Measurements from ENCODE around the gene POC1A. TPM values are rescaled to one million over a fixed set of nuclear protein-coding genes. Genes with fewer than 3 reads are reported as not detected.

Gene POC1A
- total and polyA plus RNA-seq, 9 of the 15 experiments (the other 6 are each of a cell fraction or from before 2014, with no cell fraction given) = 7.2 to 17.5 (median 12.1) TPM

DNA sequence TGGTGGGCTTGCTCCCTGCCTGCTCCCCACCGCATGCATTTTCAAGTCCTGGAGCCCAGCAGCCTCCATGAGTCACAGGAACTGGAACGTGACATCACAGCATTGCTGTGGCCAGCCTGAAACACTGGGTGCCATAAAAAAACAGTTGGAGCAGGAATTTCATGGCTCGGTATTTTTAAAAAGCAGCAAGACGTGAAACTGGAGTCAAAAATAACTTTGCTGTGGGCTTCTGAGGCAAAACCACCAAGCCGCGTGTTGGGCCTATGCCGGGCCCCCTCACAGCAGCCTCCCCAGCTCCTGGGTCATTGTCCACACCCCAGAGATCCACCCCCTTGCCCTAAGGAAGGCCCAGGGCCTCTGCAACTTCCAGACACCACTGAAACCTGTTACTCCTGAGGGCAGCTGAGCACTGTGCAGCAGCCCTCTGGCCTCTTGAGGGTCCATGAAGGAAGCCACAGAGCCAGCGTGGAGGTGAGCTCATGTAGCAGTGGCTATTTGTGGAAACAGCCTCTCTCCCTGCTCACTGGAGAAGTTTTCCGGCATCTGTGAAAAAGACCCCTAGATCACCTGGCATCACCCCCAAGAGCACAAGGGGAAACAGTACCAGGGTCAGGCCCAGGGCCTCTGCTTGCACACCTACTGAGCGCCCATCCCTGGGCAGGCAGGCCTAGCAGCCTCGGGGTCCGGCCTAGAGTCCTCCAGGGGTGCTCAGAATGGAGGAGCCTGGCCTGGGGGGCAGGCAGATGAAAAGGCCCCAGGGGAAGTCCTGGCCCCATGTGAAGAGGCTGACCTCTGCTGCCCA, 63.9 kb downstream of the POC1A start:
- ChIA-PET POLR2A (no interaction called here), CTCF (ENCODE audit: low intra/inter-chr PET ratio) (no interaction called here)
- no peaks in the 10 kb centered on the region for H4K20me1 ChIP-seq (replicated peaks; ENCODE audit: control insufficient read depth, insufficient read depth, low read length)
- BruUV-seq (replicated peaks) = no TSS peak
- intact Hi-C loops (cut with micrococcal nuclease) (no loop called here), in situ Hi-C loops (cut with MboI) (no loop called here)
- no peak overlapping the region for H2AFZ ChIP-seq (ENCODE audit: low read depth, low read length)
- peaks cover 13% of the 10 kb centered on the region; the same call in 1 of the 3 replicates for H3K36me3 ChIP-seq (ENCODE audit: control insufficient read depth, insufficient read depth, low read length)
- H3K27ac ChIP-seq (ENCODE audit: extremely low read depth, low read depth, low read length) = no peak overlapping the region
- ATAC-seq = no peak
- peaks cover 21 to 27% of the 10 kb centered on the region in 2 experiments for H3K4me1 ChIP-seq (replicated peaks in 1 of 2; ENCODE audit: control insufficient read depth in 2 of 2, insufficient read depth in 2 of 2, low read length in 2 of 2)
- peak overlapping the region in 1 of 2 experiments; percentile 75; a peak in 1 of 4 replicates for H3K9ac ChIP-seq (ENCODE audit: insufficient read depth in 1 of 2, low read depth in 2 of 2, low read length in 2 of 2)
- H3K79me2 ChIP-seq (ENCODE audit: control insufficient read depth, insufficient read depth, low read length) = no peaks in the 10 kb centered on the region
- H3K4me3 ChIP-seq = no peak overlapping the region
- no peaks in the 10 kb centered on the region for H3K9me1 ChIP-seq (ENCODE audit: control insufficient read depth, insufficient read depth, low read length)
- no peak for FAIRE-seq
- 68% methylated on average over 8 of the region's 12 CpGs for WGBS (ENCODE audit: insufficient coverage, low coverage, missing lambda C conversion rate)
- no peaks in the 10 kb centered on the region for H3K9me3 ChIP-seq (replicated peaks; ENCODE audit: control insufficient read depth, insufficient read depth, low read depth, low read length)
- no peak overlapping the region for H3K4me2 ChIP-seq (ENCODE audit: insufficient read depth, low read length)
- DNase-seq (ENCODE audit: extremely low read depth in 1 of 4, low spot score in 3 of 4) = no peak
- H3K27me3 ChIP-seq (ENCODE audit: control insufficient read depth in 2 of 2, insufficient read depth in 2 of 2, low read length in 2 of 2) = no peaks in the 10 kb centered on the region
- no peak for TF ChIP-seq CBX8 (IDR thresholded peaks at IDR 0.05; ENCODE audit: borderline replicate concordance, extremely low read depth, low read depth, low read length, poor library complexity, severe bottlenecking)
- no peak for TF ChIP-seq ZNF24 (IDR thresholded peaks at IDR 0.05)
- no peak for TF ChIP-seq ZFX (CRISPR knock-in tag; IDR thresholded peaks at IDR 0.05)
- TF ChIP-seq ZFP30 (CRISPR knock-in tag; IDR thresholded peaks at IDR 0.05; ENCODE audit: borderline replicate concordance) = no peak
- TF ChIP-seq MEF2A (IDR thresholded peaks at IDR 0.05; ENCODE audit: control insufficient read depth, low read depth, low read length) = no peak
- TF ChIP-seq NCOA6 (IDR thresholded peaks at IDR 0.05) = no peak
- no peak for TF ChIP-seq TAF1 (IDR thresholded peaks at IDR 0.05; ENCODE audit: control insufficient read depth, extremely low read depth, insufficient read depth, low read length, severe bottlenecking)
- TF ChIP-seq, protein P1, sequence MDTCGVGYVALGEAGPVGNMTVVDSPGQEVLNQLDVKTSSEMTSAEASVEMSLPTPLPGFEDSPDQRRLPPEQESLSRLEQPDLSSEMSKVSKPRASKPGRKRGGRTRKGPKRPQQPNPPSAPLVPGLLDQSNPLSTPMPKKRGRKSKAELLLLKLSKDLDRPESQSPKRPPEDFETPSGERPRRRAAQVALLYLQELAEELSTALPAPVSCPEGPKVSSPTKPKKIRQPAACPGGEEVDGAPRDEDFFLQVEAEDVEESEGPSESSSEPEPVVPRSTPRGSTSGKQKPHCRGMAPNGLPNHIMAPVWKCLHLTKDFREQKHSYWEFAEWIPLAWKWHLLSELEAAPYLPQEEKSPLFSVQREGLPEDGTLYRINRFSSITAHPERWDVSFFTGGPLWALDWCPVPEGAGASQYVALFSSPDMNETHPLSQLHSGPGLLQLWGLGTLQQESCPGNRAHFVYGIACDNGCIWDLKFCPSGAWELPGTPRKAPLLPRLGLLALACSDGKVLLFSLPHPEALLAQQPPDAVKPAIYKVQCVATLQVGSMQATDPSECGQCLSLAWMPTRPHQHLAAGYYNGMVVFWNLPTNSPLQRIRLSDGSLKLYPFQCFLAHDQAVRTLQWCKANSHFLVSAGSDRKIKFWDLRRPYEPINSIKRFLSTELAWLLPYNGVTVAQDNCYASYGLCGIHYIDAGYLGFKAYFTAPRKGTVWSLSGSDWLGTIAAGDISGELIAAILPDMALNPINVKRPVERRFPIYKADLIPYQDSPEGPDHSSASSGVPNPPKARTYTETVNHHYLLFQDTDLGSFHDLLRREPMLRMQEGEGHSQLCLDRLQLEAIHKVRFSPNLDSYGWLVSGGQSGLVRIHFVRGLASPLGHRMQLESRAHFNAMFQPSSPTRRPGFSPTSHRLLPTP (IDR thresholded peaks at IDR 0.05; ENCODE audit: borderline replicate concordance, extremely low read depth, insufficient read length) = no peak
- TF ChIP-seq, protein P2, sequence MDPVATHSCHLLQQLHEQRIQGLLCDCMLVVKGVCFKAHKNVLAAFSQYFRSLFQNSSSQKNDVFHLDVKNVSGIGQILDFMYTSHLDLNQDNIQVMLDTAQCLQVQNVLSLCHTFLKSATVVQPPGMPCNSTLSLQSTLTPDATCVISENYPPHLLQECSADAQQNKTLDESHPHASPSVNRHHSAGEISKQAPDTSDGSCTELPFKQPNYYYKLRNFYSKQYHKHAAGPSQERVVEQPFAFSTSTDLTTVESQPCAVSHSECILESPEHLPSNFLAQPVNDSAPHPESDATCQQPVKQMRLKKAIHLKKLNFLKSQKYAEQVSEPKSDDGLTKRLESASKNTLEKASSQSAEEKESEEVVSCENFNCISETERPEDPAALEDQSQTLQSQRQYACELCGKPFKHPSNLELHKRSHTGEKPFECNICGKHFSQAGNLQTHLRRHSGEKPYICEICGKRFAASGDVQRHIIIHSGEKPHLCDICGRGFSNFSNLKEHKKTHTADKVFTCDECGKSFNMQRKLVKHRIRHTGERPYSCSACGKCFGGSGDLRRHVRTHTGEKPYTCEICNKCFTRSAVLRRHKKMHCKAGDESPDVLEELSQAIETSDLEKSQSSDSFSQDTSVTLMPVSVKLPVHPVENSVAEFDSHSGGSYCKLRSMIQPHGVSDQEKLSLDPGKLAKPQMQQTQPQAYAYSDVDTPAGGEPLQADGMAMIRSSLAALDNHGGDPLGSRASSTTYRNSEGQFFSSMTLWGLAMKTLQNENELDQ (CRISPR knock-in tag; IDR thresholded peaks at IDR 0.05; ENCODE audit: borderline replicate concordance) = no peak
- TF ChIP-seq ZNF584 (CRISPR knock-in tag; IDR thresholded peaks at IDR 0.05; ENCODE audit: low read depth) = no peak
- TF ChIP-seq TSC22D4 (tag; IDR thresholded peaks at IDR 0.05) = no peak
- no peak for TF ChIP-seq CHD1 (IDR thresholded peaks at IDR 0.05; ENCODE audit: low read length)
- TF ChIP-seq HMGN3 (IDR thresholded peaks at IDR 0.05; ENCODE audit: borderline replicate concordance, extremely low read depth, insufficient read length, low read depth, low read length) = no peak
- no peak for TF ChIP-seq SMARCA4 (IDR thresholded peaks at IDR 0.05)

All from K562 (cell line).